Vagina (tissue), 2 donors: ENCODE results near the gene LYAR.

Experiments
- CTCF ChIP-seq, 3 experiments: fragments of 450-650 bp in 2 of 3; fragments of 200-600 bp in 1 of 3; sonication (generic) in 1 of 3; IDR thresholded peaks; one replicate each; pipeline ENCODE4 v1.5.1; 2017 to 2019; ENCODE audit warnings: antibody characterized with exemption in 3 of 3, mild to moderate bottlenecking in 2 of 3, moderate library complexity in 2 of 3
- POLR2A ChIP-seq, 2 donors: fragments of 450-650 bp; IDR thresholded peaks; one replicate each; pipeline ENCODE4 v1.6.1; 2017; ENCODE audit warnings: antibody characterized with exemption in 2 of 2, mild to moderate bottlenecking in 2 of 2, moderate library complexity in 2 of 2
- POLR2AphosphoS5 ChIP-seq, 2 donors: sonication (generic); formaldehyde crosslinking; IDR thresholded peaks; one replicate each; pipeline ENCODE4 v1.9.0; 2017; ENCODE audit warnings: antibody characterized with exemption in 2 of 2, mild to moderate bottlenecking in 2 of 2, low read depth in 1 of 2; ENCODE audit not compliant: insufficient read depth in 1 of 2

- no peak for TF ChIP-seq CTCF (IDR thresholded peaks at IDR 0.05)
- no peak for TF ChIP-seq POLR2A (IDR thresholded peaks at IDR 0.05)
- no peak for TF ChIP-seq POLR2AphosphoS5 (IDR thresholded peaks at IDR 0.05; ENCODE audit: insufficient read depth in 1 of 2, low read depth in 1 of 2)
Observed at GRCh38 chr4:4316150-4316495, 26.2 kb upstream of the LYAR start.
